ENCODE results near the gene ZCCHC12. TPM values are rescaled to one million over a fixed set of nuclear protein-coding genes. Genes with fewer than 3 reads are reported as not detected.

ZCCHC12 gene
- total RNA-seq, 1 donor, result not detected

DNA sequence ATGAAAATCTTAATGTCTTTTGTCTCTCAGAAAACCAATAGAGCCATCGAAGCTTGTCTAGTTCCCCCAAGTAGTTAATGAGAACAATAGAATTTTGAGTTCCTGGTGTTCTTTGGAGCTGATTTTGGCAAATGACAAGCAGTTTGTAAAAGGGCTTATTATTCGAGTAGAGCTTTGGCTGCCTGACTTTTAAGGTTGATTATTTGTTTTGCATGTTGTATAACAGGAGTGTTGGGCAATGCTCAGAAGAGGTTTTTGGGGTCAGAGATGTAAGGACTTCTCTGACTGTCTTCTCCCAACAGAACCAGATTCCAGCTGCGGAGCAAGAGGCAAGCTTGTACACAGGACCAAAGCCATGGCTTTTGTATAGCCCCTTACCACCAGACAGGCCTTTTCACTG is 30.0 kb downstream of the ZCCHC12 start:
- no peak for DNase-seq (ENCODE audit: insufficient read length, low spot score, missing footprints)
- H2AFZ ChIP-seq (ENCODE audit: low read length), result no peak overlapping the region
- H3K4me1 ChIP-seq (ENCODE audit: insufficient read depth, low read length), result no peaks in the 10 kb centered on the region
- no peaks in the 10 kb centered on the region for H3K79me2 ChIP-seq (ENCODE audit: insufficient read depth, low read length)
- no peaks in the 10 kb centered on the region for H4K20me1 ChIP-seq (ENCODE audit: insufficient read depth, low read length)
- H3K27ac ChIP-seq (ENCODE audit: low read depth, low read length), result no peak overlapping the region
- TF ChIP-seq, protein P1, sequence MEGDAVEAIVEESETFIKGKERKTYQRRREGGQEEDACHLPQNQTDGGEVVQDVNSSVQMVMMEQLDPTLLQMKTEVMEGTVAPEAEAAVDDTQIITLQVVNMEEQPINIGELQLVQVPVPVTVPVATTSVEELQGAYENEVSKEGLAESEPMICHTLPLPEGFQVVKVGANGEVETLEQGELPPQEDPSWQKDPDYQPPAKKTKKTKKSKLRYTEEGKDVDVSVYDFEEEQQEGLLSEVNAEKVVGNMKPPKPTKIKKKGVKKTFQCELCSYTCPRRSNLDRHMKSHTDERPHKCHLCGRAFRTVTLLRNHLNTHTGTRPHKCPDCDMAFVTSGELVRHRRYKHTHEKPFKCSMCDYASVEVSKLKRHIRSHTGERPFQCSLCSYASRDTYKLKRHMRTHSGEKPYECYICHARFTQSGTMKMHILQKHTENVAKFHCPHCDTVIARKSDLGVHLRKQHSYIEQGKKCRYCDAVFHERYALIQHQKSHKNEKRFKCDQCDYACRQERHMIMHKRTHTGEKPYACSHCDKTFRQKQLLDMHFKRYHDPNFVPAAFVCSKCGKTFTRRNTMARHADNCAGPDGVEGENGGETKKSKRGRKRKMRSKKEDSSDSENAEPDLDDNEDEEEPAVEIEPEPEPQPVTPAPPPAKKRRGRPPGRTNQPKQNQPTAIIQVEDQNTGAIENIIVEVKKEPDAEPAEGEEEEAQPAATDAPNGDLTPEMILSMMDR (IDR thresholded peaks at IDR 0.05; ENCODE audit: extremely low read depth, low read depth, low read length), result no peak
- no peaks in the 10 kb centered on the region for H3K36me3 ChIP-seq (ENCODE audit: insufficient read depth, low read length)
- no peak overlapping the region for H3K4me2 ChIP-seq (ENCODE audit: insufficient read depth, low read length)
- H3K9me3 ChIP-seq (ENCODE audit: low read depth, low read length), result no peaks in the 10 kb centered on the region
- H3K27me3 ChIP-seq (ENCODE audit: insufficient read depth, low read length), result peaks cover 2% of the 10 kb centered on the region
- H3K4me3 ChIP-seq (ENCODE audit: insufficient read depth, low read length), result no peak overlapping the region

DNA sequence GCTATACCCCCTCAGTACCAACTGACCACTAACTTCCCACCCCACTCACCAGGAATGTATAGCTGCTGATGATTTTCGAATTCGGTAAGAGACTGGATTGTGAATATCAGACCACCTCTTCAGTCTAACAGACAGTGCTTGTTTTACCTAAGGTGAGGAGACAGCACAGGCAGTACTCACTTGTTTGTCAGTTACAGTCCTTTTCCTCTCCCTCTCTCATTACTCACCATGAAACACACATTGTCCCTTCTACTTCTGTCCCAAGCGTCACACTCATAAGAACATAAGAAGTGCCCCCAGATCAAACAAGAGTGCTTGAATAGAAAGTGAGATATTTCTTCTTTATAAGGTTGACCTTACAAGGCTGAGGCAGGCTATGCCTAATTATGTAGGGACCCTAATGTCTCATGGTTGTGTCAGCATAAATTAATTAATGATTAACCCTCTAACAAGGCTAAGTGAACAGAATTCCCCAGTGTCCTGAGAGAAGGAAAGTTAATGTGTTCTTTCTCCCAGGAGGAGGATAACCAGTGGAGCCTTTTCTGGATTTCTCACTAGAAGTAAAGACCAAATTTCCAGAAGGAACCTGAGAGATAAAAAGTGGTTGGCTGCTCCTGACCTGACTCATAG is 32.2 kb downstream of the ZCCHC12 start:
- no peaks in the 10 kb centered on the region for H3K27me3 ChIP-seq (ENCODE audit: insufficient read depth, low read length)
- H2AFZ ChIP-seq (ENCODE audit: low read length), result no peak overlapping the region
- no peak overlapping the region for H3K4me2 ChIP-seq (ENCODE audit: insufficient read depth, low read length)
- H3K4me3 ChIP-seq (ENCODE audit: insufficient read depth, low read length), result no peak overlapping the region
- H3K27ac ChIP-seq (ENCODE audit: low read depth, low read length), result no peak overlapping the region
- no peaks in the 10 kb centered on the region for H3K4me1 ChIP-seq (ENCODE audit: insufficient read depth, low read length)
- TF ChIP-seq, protein P1 (IDR thresholded peaks at IDR 0.05; ENCODE audit: extremely low read depth, low read depth, low read length), result no peak
- no peaks in the 10 kb centered on the region for H3K36me3 ChIP-seq (ENCODE audit: insufficient read depth, low read length)
- DNase-seq (ENCODE audit: insufficient read length, low spot score, missing footprints), result no peak
- H3K79me2 ChIP-seq (ENCODE audit: insufficient read depth, low read length), result no peaks in the 10 kb centered on the region
- H3K9me3 ChIP-seq (ENCODE audit: low read depth, low read length), result no peaks in the 10 kb centered on the region
- no peaks in the 10 kb centered on the region for H4K20me1 ChIP-seq (ENCODE audit: insufficient read depth, low read length)

DNA sequence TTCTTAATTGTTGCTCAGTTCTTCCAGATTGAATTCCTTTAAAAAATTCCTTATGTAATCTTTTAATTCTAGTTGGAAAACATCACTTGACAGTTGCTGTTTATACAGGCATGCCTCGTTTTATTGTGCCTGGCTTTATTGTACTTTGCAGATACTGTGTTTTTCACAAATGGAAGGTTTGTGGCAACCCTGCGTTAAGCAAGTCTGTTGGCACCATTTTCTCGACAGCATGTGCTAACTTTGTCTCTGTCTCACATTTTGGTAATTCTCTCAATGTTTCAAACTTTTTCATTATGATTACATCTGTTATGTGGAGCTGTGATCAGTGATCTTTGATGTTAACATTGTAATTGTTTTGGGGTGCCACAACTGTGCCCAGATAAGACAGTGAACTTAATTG is 33.4 kb downstream of the ZCCHC12 start:
- Histone ChIP-seq H2AFZ (ENCODE audit: low read length) (no peak overlapping the region), H3K27me3 (ENCODE audit: insufficient read depth, low read length) (no peaks in the 10 kb centered on the region), H3K27ac (ENCODE audit: low read depth, low read length) (no peak overlapping the region), H3K9me3 (ENCODE audit: low read depth, low read length) (no peaks in the 10 kb centered on the region), H3K4me3 (ENCODE audit: insufficient read depth, low read length) (no peak overlapping the region), H4K20me1 (ENCODE audit: insufficient read depth, low read length) (no peaks in the 10 kb centered on the region), H3K36me3 (ENCODE audit: insufficient read depth, low read length) (no peaks in the 10 kb centered on the region), H3K79me2 (ENCODE audit: insufficient read depth, low read length) (no peaks in the 10 kb centered on the region), H3K4me1 (ENCODE audit: insufficient read depth, low read length) (no peaks in the 10 kb centered on the region), H3K4me2 (ENCODE audit: insufficient read depth, low read length) (no peak overlapping the region)
- DNase-seq (ENCODE audit: insufficient read length, low spot score, missing footprints), result no peak
- TF ChIP-seq, protein P1 (IDR thresholded peaks at IDR 0.05; ENCODE audit: extremely low read depth, low read depth, low read length), result no peak

DNA sequence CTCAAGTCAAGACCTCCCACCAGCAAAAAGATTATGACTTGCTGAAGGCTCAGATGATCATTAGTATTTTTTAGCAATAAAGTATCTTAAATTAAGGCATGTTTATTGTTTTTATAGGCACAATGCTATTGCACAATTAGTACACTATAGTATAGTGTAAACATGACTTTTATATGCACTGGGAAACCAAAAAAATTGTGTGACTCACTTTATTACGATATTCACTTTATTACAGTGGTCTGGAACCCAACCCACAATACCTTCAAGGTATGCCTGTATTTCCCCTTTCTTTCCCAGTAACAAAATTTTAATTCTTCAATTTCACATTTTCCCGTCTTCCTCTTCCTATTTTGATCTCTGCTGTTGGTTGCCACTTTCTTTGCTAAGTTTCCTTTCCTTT is 37.7 kb downstream of the ZCCHC12 start:
- H3K36me3 ChIP-seq (ENCODE audit: insufficient read depth, low read length), result no peaks in the 10 kb centered on the region
- H4K20me1 ChIP-seq (ENCODE audit: insufficient read depth, low read length), result no peaks in the 10 kb centered on the region
- no peak overlapping the region for H3K4me3 ChIP-seq (ENCODE audit: insufficient read depth, low read length)
- H3K4me2 ChIP-seq (ENCODE audit: insufficient read depth, low read length), result no peak overlapping the region
- H2AFZ ChIP-seq (ENCODE audit: low read length), result no peak overlapping the region
- H3K79me2 ChIP-seq (ENCODE audit: insufficient read depth, low read length), result no peaks in the 10 kb centered on the region
- no peak overlapping the region for H3K27ac ChIP-seq (ENCODE audit: low read depth, low read length)
- H3K27me3 ChIP-seq (ENCODE audit: insufficient read depth, low read length), result no peaks in the 10 kb centered on the region
- TF ChIP-seq, protein P1 (IDR thresholded peaks at IDR 0.05; ENCODE audit: extremely low read depth, low read depth, low read length), result no peak
- no peak for DNase-seq (ENCODE audit: insufficient read length, low spot score, missing footprints)
- H3K4me1 ChIP-seq (ENCODE audit: insufficient read depth, low read length), result no peaks in the 10 kb centered on the region
- H3K9me3 ChIP-seq (ENCODE audit: low read depth, low read length), result no peaks in the 10 kb centered on the region
